Measurements from ENCODE around the gene PTCD3.

The PTCD3 gene

DNA sequence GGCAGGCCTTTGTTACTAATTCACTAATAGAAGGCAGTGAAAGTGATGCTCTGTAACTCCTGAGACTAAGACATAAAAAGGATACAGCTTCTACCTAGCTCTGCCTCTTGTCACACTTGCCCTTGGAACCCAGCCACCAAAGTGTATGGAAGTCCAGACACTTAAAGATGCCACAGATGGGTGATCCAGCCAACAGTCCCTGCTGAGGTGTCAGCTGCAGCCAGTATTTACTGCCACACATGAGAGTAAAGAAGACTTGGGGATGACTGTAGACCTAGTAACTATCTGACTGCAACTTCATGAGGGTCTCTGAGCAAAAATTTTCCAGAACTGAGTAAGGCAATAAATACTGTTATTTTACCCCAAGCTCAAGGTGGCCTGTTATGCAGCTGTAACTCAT lies 80.4 kb downstream of the PTCD3 start:
- no peak for DNase-seq (ENCODE audit: low spot score)
- TF ChIP-seq, protein P1, sequence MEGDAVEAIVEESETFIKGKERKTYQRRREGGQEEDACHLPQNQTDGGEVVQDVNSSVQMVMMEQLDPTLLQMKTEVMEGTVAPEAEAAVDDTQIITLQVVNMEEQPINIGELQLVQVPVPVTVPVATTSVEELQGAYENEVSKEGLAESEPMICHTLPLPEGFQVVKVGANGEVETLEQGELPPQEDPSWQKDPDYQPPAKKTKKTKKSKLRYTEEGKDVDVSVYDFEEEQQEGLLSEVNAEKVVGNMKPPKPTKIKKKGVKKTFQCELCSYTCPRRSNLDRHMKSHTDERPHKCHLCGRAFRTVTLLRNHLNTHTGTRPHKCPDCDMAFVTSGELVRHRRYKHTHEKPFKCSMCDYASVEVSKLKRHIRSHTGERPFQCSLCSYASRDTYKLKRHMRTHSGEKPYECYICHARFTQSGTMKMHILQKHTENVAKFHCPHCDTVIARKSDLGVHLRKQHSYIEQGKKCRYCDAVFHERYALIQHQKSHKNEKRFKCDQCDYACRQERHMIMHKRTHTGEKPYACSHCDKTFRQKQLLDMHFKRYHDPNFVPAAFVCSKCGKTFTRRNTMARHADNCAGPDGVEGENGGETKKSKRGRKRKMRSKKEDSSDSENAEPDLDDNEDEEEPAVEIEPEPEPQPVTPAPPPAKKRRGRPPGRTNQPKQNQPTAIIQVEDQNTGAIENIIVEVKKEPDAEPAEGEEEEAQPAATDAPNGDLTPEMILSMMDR (IDR thresholded peaks at IDR 0.05; ENCODE audit: extremely low read depth, missing control alignments) = no peak

DNA sequence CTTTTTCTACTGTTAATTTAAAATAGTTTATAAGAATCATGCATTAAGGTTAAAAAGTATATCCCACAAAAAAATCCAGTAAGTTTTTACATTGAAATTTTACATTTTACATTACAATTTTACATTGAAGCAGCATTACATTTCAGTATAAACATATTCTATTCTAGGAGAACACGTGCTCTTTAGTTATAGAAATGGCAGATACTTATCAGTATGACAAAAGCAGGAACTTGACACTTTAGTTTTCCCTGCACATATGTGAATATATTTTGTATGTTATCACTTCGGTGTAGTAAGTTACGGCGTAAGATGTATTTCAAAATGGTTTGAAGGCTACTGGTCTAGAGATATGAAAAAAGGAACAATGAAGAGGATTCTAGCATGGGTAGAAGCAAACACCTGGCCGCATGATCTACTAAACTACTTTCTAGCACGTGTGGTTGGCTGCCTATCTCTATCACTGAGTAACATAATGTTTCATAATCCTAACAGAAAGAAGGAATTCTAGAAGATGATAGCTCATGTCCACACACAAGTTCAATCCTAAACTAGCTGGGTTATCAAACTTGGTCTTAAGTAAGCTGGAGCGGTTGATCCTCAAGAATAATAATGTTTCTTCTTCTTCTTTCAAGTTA lies 83.9 kb downstream of the PTCD3 start:
- TF ChIP-seq, protein P1 (IDR thresholded peaks at IDR 0.05; ENCODE audit: extremely low read depth, missing control alignments) = no peak
- no peak for DNase-seq (ENCODE audit: low spot score)

Data from GM20000 (cell line).